ENCODE measurements around the gene TMEM92. TPM values are rescaled to one million over a fixed set of nuclear protein-coding genes. Genes with fewer than 3 reads are reported as not detected.

Gene TMEM92
- total RNA-seq, 1 donor from 2014 or later: 3.5 TPM

- TF ChIP-seq CTCF (conservative IDR thresholded peaks at IDR 0.05): no peak
- Mint-ChIP-seq H3K27ac (ENCODE audit: unreplicated experiment) (peak overlapping the region; percentile 94), H3K4me3 (no peak overlapping the region), H3K36me3 (ENCODE audit: low read depth) (no peaks in the 10 kb centered on the region), H3K4me1 (peaks cover 47% of the 10 kb centered on the region), H3K27me3 (ENCODE audit: low read depth) (no peaks in the 10 kb centered on the region), H3K9me3 (no peaks in the 10 kb centered on the region)
- DNase-seq (ENCODE audit: low read depth, low spot score): no peak
These were observed 10.7 kb upstream of the TMEM92 start for GRCh38 chr17:50263331-50264262.

GRCh38 chr17:50264263-50265113, 9.8 kb upstream of the TMEM92 start:
- no peak for TF ChIP-seq CTCF (conservative IDR thresholded peaks at IDR 0.05)
- Mint-ChIP-seq H3K27me3 (ENCODE audit: low read depth) (no peaks in the 10 kb centered on the region), H3K4me1 (peaks cover 55% of the 10 kb centered on the region), H3K27ac (ENCODE audit: unreplicated experiment) (no peak overlapping the region), H3K9me3 (no peaks in the 10 kb centered on the region), H3K36me3 (ENCODE audit: low read depth) (no peaks in the 10 kb centered on the region), H3K4me3 (no peak overlapping the region)
- DNase-seq (ENCODE audit: low read depth, low spot score): no peak

- H3K27ac Mint-ChIP-seq (ENCODE audit: unreplicated experiment): no peak overlapping the region
These were observed 9.1 kb upstream of the TMEM92 start for GRCh38 chr17:50265212-50265611.

GRCh38 chr17:50265690-50266315, 8.5 kb upstream of the TMEM92 start:
- H3K27me3 Mint-ChIP-seq (ENCODE audit: low read depth): no peaks in the 10 kb centered on the region
- H3K4me3 Mint-ChIP-seq: no peak overlapping the region
- H3K36me3 Mint-ChIP-seq (ENCODE audit: low read depth): no peaks in the 10 kb centered on the region
- no peaks in the 10 kb centered on the region for H3K9me3 Mint-ChIP-seq
- peak overlapping the region; percentile 1 for H3K27ac Mint-ChIP-seq (ENCODE audit: unreplicated experiment)
- peaks cover 64% of the 10 kb centered on the region for H3K4me1 Mint-ChIP-seq
- no peak for DNase-seq (ENCODE audit: low read depth, low spot score)
- TF ChIP-seq CTCF (conservative IDR thresholded peaks at IDR 0.05): no peak

More at GRCh38 chr17:50265212-50265611, 9.1 kb upstream of the TMEM92 start:
- no peak for TF ChIP-seq CTCF (conservative IDR thresholded peaks at IDR 0.05)
- Mint-ChIP-seq H3K36me3 (ENCODE audit: low read depth) (no peaks in the 10 kb centered on the region), H3K9me3 (no peaks in the 10 kb centered on the region), H3K4me1 (peaks cover 60% of the 10 kb centered on the region), H3K4me3 (no peak overlapping the region), H3K27me3 (ENCODE audit: low read depth) (no peaks in the 10 kb centered on the region)
- DNase-seq (ENCODE audit: low read depth, low spot score): no peak

GRCh38 chr17:50266384-50267073, 7.7 kb upstream of the TMEM92 start:
- H3K27ac Mint-ChIP-seq (ENCODE audit: unreplicated experiment): no peak overlapping the region
- peaks cover 69% of the 10 kb centered on the region for H3K4me1 Mint-ChIP-seq
- no peak overlapping the region for H3K4me3 Mint-ChIP-seq
- no peak for TF ChIP-seq CTCF (conservative IDR thresholded peaks at IDR 0.05)
- DNase-seq (ENCODE audit: low read depth, low spot score): no peak
- H3K9me3 Mint-ChIP-seq: no peaks in the 10 kb centered on the region
- H3K27me3 Mint-ChIP-seq (ENCODE audit: low read depth): no peaks in the 10 kb centered on the region
- no peaks in the 10 kb centered on the region for H3K36me3 Mint-ChIP-seq (ENCODE audit: low read depth)
